ENCODE results near the gene ZXDC.

Gene ZXDC

DNA sequence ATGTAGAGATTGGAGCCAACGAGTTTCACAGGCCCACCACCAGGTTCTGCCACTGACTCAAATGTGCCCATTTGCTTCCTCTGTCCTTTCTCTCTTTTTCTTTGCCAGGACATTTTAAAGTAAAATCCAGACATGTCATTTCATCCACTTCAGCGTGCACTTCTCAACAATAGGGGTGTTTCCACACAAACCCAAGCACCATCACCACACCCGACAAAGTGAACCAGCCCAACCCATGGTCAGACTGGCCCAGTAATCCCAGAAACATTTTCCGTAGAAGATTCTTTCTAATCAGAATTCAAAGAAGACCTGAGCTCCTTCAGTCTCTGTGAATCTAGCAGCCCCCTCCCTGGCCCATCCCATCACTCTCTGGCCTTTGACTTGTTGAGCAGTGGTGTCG is 67.6 kb downstream of the ZXDC start:
- no peak for DNase-seq

DNA sequence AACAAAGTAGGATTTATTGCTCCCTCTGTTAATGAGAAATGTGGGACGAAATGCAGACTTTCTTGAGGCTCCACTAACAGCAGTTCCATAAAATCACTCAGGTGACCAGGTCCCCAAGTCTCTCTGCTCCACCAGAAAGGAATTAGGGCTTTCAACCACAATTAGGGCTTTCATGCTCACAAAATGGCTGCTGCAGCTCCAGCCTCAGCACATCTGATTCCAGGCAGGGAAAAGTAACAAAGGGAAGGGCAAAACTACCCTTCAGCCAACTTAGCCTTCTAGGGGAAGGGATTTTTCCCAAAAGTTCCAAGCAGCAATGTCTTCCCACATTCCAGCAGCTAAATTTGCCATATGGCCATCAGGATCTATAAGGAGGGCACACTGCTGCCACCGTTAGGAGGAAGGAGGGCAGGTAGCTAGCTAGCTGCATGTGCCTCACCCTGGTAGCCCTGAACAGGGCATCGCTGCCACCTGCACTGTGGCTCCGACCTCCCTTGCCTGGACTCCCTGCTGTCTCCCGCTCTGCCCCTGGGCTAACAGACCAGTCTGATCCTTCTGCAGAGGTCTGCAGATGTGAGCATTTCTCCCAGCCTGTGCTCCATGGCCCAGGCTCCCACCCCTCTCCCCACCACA is 68.2 kb downstream of the ZXDC start:
- DNase-seq: no peak

DNA sequence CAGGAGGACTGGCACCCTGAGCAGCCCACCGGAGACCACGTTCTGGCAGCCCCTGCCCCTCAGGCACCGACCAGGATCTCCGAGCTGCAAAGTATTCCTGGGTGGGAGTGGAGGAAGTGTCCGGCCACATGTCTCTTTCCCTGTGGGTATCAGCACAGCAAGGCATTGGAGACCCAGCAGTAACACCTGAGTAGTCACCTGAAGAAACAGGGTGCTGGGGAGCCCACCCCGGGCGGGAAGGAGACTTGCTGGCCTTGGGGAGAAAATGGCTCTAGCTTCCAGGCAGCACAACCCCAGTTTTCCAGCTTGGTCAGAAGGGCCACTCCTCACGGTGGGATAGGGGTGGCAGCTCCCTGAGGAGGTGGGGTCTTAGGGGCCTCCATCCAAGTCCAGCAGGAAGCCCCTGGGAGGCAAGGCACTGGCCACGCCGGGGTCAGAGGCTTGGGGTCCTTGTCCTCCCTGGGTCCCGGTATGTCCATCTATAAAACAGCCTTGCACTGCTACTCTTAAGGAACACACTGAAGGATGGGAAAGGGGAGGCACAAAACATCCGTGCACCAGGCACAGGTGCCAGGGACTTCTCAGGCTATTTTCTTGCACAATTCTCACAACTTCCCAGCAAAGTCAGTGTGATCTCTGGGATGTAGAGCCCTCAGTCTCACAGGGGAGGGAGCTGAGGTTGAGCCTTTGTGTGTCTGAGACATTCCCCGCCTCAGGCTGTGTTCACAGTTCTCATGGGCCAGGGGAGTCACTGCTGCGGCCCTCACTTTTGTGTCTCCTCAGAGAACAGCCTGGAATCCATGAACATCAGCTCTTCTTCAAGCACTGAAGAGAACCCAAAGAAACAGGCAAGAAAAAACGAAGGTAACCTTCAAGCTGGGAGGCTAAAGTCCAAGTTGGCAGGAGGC is 69.0 kb downstream of the ZXDC start:
- DNase-seq: no peak

DNA sequence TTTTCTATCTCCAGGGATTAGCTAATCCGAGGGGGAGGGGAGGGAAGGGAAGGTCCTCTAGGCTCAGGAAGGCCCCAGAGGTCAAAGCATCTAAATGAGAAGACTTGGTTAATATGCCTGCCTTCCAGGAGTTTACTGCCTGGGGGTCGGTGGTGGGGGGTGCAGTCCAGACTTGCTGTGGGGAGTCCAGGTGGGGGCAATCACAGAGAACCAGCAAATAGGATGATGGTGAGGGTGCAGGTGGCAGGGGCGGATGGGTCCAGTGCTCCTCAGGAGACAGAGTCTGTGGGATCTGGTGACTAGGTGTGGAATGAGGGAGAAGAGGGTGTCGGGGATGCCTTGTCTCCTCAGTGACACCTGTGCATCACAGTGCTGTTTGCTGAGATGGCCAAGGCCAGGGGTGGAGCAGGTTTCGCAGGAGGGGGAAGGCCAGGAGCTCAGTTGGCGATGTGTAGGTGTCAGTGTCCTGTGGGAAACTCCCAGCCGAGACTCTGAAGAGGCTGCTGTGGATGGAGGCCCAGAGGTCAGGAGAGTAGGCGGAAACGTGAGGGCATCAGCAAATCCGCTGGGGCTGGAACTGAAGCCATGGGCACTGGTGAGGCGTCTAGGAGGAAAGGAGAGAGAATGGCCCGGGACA is 72.9 kb downstream of the ZXDC start:
- no peak for DNase-seq

DNA sequence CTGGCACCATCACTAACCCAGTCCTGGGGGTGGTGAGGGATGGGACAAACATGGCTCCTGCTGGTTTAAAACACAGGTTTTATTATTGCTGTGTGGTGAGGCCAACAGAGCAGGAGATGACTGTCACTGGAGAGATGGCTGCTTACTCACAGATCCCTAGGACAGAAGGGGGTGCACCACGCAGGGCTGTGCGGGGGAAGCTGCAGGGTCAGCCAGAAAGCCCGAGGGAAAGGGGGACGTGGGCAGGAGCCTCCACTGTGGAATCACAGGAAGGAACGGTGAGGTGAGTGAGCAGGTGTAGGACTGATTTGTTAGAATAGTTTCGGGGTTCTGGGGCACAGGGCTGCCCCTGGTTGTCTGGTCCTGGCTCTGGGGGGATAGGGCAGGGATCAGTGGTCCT is 73.5 kb downstream of the ZXDC start:
- DNase-seq: no peak

DNA sequence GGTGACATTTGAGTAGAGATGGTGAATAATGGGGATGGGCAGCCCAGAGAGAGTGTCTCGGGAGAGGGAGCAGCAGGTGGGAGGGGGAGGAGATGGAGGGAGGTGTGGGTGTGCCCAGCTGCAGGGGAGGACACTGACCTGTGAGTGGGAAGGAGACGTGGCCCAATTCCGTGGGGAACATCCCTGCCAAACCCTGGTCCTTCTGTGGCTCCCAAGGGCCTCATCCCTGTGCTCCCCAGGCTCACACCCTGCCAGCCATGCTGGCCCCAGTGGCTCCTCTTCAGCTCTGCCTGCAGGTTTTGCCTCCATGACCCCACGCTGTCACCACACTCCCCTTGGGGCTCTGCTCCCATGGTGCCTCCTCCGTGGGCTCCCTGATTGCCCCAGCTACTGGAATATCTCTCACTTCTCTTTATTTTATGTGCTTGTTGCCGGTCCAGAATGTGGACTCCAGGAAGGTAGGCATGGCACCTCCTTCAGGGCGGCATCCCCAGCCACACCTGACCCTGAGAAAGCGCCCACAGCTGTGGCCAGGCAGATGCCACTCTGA is 74.0 kb downstream of the ZXDC start:
- no peak for DNase-seq

DNA sequence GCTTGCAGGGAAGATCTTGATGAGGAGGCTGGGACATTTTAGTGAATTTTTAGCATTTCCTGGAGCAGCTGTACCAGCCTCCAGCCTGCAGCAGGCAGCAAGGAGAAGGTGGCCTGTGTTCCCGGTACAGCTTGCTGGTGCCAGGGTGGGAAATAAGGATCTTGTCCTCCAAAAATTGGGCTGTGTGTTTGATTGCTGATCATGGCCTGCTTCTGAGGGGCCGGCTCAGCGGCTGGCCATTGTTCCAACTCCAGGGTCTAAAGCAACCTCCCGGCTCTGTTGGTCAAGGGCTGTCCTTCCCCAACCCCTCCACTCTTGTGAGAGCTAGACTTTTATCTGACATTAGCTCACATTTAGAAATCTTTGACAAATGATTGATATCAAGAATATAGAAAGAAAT is 75.9 kb downstream of the ZXDC start:
- no peak for DNase-seq

DNA sequence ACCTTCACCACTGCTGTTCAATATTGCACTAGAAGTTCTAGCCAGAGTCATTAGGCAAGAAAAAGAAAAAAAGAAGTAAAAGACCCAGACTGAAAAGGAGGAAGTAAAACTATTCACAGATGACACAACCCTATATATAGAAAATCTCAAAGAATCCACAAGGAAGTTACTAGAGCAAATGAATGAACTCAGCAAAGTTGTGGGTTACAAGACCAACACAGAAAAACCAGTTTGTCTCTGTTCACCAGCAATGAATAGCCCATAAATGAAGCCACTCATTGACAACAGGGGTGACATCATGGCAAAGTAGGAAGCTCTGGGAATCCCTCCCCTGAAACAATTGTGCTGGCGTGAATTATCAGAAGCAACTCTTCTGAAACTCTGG is 76.3 kb downstream of the ZXDC start:
- DNase-seq: no peak

DNA sequence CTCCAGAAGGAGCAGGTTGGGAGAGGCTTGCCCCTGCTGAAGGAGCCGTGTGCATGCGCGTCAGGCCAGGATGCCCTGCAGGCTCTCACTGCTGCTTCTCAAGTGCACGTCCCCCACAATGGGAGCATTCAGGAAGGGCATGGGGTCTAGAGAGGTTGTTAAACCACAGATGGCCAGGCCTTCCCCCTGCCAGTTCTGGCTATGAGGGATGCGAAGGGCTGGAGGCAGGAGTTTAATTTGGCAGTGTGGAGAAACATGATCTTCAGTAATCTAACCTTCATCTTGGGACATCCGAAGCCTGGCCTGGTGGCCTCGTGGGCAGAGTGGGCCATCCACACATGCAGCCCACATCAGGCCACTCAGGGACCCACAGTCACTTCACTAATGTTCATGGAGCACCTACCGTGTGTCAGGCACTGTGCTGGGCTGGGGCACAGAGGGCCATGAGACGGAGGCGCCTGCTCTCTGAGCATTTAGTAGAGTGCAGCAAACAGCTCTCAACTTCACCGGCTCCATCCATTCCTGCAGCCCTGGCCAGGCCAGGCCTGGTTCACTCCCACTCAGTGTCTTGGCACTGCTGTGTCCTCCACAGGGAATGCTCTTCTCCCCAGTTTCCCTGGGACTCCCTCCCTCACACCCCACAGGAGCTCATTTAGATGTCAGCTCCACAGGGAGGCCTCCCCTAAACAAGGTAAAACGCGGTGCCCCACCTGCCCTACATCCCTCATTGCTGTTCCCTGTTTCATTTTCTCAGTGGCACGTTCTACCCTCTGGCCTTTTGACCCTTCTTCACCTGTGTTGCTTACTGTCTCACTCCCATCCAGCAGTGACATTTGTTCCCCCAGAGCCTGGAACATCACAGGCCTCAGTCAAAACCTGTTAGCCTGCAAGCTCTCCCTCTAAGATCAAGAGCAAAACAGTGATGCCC is 77.0 kb downstream of the ZXDC start:
- DNase-seq: no peak

DNA sequence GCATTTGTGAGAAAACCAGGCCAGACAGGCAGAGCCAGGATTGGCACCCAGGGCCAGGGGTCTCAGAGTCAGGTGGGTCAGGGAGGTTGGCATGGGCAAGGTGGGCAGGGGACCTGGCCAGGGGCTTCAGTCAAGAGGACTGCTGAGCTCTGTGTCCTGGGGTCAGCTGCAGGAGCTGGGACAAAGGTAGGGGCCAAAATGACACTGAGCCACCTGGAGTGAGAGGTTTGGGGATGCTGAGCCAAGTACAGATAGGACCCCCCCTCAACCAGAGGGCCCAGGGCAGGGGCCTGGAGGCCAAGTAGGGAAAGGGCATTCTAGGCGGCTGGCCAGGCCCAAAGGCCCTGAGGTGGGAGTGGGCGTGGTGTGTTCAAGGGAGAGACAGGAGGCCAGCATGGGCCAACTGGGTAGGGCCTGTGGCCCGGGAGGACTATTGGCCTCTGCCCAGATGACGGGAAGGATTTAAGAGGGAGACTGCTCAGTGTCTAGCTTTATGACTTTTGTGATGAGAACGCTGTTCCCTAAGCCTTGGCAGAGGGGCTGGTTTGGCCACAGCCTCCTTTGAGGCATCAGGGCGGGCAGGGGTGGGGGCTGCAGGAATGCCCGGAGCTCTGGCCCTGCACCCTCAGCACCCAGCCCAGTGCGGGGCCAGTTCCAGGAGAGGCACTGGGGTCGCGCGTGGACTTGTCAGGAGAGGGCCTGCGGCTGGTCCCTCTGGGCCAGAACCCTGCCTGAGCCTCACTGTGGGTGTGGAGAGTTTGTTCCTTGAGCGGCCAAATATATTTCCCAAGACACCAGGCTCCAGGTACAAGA is 77.9 kb downstream of the ZXDC start:
- DNase-seq: no peak

DNA sequence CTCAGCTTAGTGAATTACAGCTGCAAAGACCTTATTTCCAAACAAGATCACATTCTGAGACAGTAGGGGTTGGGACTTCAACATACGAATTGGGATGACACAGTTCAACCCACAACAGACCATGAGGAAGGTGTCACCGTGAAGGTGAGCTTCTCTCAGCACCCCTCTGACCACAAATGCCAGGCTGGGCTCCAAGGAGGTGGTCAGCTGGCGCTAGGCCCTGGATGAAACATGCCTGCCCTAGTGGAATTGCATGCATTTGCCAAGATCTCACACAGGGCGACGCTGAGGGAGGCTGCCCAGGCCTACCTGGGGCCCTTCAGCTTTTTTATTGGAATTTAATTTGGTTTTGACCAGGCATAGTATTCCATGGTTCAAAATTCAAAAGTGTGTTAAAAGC is 79.2 kb downstream of the ZXDC start:
- DNase-seq: no peak

DNA sequence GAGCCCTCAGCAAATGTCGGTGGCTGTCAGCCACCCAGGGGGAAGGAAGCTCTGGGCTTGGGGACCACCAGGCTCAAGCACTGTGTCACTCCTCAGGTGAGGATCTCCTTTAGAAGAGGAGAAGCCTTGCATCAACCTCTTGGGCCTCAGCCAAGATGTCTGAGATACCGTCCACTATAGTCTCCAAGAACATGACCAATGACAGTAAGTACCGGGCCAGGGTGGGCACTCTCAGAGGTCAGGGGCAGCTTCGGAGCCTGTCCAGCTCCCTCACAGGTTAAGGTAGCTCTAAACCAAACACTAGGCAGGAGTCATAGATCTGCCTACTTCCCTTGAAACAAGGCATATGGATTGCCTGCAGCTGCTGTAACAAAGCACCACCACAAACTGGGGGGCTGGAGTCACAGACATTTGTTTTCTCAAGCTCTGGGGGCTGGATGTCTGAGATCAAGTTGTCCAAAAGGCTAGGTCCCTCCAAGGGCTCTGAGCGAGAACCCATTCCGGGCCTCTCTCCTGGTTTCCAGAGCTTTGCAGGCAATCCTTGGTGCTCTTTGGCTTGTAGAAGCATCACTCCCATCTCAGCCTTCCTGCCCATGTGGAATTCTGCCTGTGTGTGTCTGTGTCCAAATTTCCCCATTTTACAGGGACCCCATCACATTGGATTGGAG is 79.7 kb downstream of the ZXDC start:
- no peak for DNase-seq

DNA sequence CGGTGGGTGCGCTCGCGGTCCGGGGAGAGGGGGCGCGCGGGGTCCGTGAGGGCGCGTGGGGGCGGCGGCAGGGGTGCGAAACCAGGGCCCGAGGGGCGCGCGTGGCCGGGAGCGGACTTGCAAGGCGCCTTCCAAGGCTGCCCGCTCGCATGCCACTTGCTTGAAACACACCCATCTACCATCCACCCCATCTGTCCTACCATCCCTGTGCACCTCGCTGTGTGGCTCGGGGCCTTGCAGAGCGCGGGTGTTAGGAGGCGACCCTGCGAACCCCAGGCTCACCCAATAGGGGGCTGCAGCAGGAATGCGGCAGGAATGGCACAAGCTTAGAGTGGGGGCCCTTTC is 80.7 kb downstream of the ZXDC start:
- no peak for DNase-seq

DNA sequence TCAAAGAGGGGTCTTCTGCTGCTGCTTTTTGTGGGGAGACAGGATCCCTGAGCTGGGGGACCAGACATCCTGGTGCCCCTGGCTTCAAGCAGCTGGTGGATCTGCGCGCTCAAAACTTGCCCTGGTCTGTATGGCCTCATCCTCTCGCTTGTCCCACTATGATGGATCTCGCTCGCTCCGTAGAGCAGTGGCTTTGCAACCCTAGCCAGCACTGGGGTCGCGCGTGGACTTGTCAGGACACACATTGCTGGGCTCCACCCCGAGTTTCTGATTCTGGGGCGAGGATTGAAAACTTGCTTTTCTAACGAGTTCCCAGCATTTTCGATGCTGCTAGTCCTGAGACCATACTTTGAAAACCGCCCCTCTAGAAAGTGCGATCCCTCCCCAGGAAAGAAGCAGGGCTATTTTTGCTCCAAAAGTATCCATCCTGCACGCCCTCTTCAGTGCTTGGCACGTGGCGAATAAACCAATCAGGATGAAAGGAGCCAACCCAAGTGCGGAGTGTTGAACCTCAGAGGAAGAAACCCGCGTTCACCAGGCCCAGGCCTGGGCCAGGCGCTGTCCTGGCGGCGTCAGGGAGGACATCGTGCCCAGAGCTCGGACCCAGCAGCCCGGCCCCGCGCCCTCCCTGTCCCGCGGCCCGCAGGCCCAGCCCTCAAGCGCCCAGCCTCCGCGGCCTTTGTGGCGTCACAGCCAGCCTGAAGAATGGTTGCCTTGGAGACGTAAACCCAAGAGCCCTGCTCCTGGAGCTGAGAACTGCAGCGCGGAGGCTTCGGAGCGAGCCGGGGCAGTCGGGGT is 81.3 kb downstream of the ZXDC start, which contains the start of gene CFAP100:
TSS of gene CFAP100 (plus strand) at position 731 of the 798 bp plus-strand sequence. CDS start 1,092 bp downstream, outside the sequence.
- DNase-seq: no peak

DNA sequence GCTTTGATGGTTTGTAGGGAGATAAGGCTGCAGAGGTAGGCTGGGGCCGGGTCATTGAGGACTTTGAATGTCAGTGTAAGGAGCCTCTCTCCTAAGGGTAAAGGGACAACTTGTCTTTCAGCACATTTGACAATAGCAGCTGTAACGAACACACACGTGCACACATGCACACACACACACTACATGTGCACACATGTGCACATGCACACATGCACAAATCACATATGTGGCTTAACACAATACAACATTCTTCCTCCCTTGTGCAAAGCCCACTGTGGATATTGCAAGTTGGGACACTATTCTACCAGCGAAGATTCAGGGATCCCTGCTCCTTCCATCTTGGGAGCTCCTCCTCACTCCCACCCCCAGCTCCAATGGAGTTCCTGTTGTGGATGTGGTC is 82.1 kb downstream of the ZXDC start:
- no peak for DNase-seq

DNA sequence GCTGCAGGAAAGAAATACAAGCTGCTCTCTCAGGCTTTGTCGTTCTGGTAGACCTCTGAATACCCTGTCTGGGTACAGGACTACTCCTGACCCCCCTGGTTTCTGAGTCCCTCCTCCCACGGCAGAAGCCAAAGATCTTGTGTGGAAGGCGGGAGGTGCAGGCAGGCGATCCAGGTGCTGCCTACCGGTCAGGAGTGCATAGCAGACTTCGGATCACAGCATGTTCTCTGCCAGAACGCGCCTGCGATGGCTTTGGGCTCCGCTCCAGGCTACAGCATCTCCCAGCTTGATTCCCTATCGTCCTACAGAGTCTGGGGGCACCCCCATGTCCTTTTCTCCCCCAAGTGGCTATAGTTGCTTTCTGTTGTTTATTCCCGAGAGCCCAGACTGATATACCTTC is 83.4 kb downstream of the ZXDC start:
- DNase-seq: no peak

DNA sequence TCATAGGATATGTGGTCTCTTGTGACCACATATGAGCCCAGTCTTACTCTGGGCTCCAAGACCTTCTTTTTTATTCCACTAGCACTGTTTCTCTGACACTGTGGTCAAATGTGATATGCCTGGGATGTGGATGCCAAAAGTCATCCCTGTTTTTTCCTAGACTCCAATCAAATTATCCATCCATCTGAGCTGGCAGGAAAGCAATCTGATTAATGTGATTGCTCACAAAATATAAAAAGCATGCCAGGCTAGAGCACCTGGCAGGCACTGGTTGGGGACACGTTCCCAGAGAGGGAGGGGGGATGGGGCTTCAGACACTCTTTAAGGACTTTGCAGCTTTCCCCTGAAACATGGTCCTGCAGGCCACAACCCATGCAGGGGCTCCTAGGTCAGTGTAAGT is 84.1 kb downstream of the ZXDC start:
- no peak for DNase-seq

DNA sequence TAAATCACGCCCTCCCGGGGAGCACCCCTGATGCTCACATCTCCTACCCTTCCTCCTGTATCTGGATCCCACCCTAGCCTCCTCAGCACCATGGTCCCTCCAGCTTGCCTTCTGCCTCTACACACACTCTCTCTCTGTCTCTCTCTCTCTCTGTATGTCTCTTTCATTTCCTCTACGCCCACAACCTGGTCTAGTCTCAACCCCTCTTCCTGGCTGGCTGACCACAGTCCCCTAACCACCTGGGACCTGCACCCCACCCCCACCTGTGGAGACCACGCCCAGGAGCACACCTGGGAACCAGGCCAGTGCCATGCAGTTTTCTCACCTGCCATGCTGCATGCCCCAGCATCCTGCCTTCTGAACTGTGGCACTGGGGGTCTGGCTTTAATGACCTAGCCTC is 84.9 kb downstream of the ZXDC start:
- no peak for DNase-seq

DNA sequence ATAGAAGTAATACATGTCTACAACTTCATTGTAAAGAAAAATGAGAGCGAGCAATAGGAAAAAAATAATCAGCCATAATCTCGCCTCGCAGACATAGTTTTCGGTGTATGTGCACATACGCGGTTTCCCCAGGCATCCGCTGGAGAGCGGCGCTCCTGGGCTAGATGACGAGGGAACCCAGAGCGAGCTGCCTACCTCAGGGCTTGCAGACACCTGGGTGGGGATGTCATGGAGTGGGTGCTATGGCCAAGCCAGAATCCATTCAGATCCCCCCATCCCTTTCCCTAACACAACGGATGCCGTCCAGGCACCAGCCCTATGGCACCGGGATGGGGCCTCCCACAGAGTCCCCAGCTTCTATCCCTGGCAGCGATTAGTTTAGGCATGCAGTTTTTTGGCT is 85.5 kb downstream of the ZXDC start:
- no peak for DNase-seq

DNA sequence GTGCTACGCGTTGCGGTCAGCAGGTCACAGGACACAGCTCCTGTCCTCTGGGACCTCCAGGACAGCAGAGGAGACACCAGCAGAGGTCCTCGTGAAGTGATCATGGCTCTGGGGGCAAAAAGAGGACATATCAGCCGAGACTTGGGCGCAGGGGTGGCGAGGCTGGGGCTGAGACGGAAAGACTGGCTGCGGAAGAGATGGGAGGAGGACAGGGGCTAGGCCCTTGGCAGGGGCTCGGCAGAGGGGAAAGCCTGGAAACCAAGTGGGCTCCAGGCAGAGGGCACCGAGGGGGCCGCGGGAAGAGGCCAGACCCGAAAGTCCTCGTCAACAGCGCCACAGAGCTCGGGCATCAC is 85.9 kb downstream of the ZXDC start:
- DNase-seq: no peak
